ENCODE measurements around the gene NPFF. TPM values are rescaled to one million over a fixed set of nuclear protein-coding genes. Genes with fewer than 3 reads are reported as not detected.

Gene NPFF
- total RNA-seq, 2 experiments from 2014 or later: not detected

DNA sequence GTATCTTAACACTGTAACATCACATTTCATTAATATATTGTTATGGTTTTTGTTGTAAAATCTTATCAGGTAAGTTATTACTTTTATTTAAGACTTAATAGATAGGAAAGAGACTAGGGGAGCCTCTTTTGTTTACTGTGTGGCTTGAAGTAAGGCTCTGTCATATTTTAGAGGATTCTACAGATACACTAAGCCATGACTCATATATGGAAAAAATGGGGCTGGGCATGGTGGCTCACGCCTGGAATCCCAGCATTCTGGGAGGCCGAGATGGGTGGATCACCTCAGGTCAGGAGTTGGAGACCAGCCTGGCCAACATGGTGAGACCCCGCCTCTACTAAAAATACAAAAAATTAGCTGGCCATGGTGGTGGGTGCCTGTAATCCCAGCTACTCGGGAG, 23.6 kb upstream of the NPFF start:
- Histone ChIP-seq H3K27me3 (ENCODE audit: control insufficient read depth in 1 of 2, insufficient read depth in 2 of 2, low read length in 2 of 2) (no peaks in the 10 kb centered on the region), H3K4me3 (ENCODE audit: low read length) (no peak overlapping the region), H3K27ac (ENCODE audit: low read depth in 1 of 2, low read length in 2 of 2) (no peak overlapping the region), H3K4me1 (ENCODE audit: insufficient read depth, low read length) (no peaks in the 10 kb centered on the region), H3K9me3 (ENCODE audit: control insufficient read depth in 1 of 2, insufficient read depth in 1 of 2, low read length in 2 of 2) (no peaks in the 10 kb centered on the region), H3K36me3 (ENCODE audit: insufficient read depth, low read length) (peaks cover 70% of the 10 kb centered on the region)
- TF ChIP-seq, protein P1, sequence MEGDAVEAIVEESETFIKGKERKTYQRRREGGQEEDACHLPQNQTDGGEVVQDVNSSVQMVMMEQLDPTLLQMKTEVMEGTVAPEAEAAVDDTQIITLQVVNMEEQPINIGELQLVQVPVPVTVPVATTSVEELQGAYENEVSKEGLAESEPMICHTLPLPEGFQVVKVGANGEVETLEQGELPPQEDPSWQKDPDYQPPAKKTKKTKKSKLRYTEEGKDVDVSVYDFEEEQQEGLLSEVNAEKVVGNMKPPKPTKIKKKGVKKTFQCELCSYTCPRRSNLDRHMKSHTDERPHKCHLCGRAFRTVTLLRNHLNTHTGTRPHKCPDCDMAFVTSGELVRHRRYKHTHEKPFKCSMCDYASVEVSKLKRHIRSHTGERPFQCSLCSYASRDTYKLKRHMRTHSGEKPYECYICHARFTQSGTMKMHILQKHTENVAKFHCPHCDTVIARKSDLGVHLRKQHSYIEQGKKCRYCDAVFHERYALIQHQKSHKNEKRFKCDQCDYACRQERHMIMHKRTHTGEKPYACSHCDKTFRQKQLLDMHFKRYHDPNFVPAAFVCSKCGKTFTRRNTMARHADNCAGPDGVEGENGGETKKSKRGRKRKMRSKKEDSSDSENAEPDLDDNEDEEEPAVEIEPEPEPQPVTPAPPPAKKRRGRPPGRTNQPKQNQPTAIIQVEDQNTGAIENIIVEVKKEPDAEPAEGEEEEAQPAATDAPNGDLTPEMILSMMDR (IDR thresholded peaks at IDR 0.05): no peak
- no peaks in the 10 kb centered on the region for H3K4me1 Mint-ChIP-seq (ENCODE audit: low read depth)
- H3K27me3 Mint-ChIP-seq: no peaks in the 10 kb centered on the region
- H3K4me3 Mint-ChIP-seq: no peak overlapping the region
- ChIA-PET POLR2A (no interaction called here), CTCF (no interaction called here)
- ATAC-seq (ENCODE audit: poor library complexity): no peak
- H3K27ac Mint-ChIP-seq: no peak overlapping the region
- H3K36me3 Mint-ChIP-seq (ENCODE audit: low read depth): peaks cover 64% of the 10 kb centered on the region
- intact Hi-C loops (cut with DNase I, micrococcal nuclease): no loop called here
- DNase-seq: no peak
- H3K9me3 Mint-ChIP-seq: no peaks in the 10 kb centered on the region

DNA sequence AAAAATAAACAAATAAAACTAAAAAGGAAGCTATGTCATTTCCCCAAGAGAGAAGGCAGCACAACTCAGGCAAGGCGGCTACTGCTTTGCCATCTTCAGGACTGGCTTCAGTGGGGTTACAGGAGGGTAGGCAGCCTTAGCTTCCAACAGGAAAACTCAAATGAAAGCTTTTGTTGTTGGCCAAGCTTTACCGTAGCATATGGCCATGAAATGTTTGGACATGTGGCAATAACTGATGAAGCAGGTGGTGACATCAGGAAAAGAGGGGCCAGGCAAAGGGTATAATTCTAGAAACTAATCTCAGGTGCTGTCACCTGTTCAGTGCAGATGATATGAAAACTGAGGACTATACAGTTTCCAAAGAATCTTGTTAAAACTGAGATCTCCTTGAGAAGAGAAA, 22.8 kb upstream of the NPFF start:
- POLR2A ChIA-PET: no interaction called here
- DNase-seq (no peak), ATAC-seq (ENCODE audit: poor library complexity) (no peak)
- Histone ChIP-seq H3K36me3 (ENCODE audit: insufficient read depth, low read length) (peaks cover 62% of the 10 kb centered on the region), H3K27ac (ENCODE audit: low read depth in 1 of 2, low read length in 2 of 2) (no peak overlapping the region), H3K4me3 (ENCODE audit: low read length) (no peak overlapping the region), H3K4me1 (ENCODE audit: insufficient read depth, low read length) (no peaks in the 10 kb centered on the region), H3K27me3 (ENCODE audit: control insufficient read depth in 1 of 2, insufficient read depth in 2 of 2, low read length in 2 of 2) (no peaks in the 10 kb centered on the region), H3K9me3 (ENCODE audit: control insufficient read depth in 1 of 2, insufficient read depth in 1 of 2, low read length in 2 of 2) (no peaks in the 10 kb centered on the region)
- no peaks in the 10 kb centered on the region for H3K27me3 Mint-ChIP-seq
- TF ChIP-seq, protein P1 (IDR thresholded peaks at IDR 0.05): no peak
- peaks cover 64% of the 10 kb centered on the region for H3K36me3 Mint-ChIP-seq (ENCODE audit: low read depth)
- intact Hi-C loops (cut with DNase I, micrococcal nuclease): no loop called here
- H3K4me1 Mint-ChIP-seq (ENCODE audit: low read depth): no peaks in the 10 kb centered on the region
- no peak overlapping the region for H3K27ac Mint-ChIP-seq
- no peaks in the 10 kb centered on the region for H3K9me3 Mint-ChIP-seq
- CTCF ChIA-PET: no interaction called here
- H3K4me3 Mint-ChIP-seq: no peak overlapping the region

DNA sequence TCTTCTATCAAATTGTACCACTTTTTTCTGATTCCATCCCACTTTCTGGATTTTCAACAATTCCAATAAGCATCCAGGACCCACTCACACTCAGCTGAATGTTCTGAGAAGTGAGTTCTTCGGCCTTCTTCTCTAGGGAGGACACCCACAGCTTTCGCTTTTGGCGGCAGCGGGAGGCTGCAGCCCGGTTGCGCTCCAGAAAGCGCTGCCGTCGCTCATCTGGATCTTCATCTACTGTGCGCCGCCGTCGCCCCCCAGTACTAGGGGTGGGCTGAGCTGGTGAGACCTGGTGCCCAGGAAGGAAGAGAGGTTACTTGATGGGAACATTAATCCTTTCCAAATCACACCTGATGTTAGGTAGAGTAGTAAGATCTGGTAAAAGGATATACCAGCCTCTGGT, 17.2 kb upstream of the NPFF start:
- no peak overlapping the region for H3K27ac Mint-ChIP-seq
- no peaks in the 10 kb centered on the region for H3K9me3 ChIP-seq (ENCODE audit: control insufficient read depth in 1 of 2, insufficient read depth in 1 of 2, low read length in 2 of 2)

More for the DNA sequence above, 17.2 kb upstream of the NPFF start:
- Mint-ChIP-seq H3K27me3 (no peaks in the 10 kb centered on the region), H3K4me3 (no peak overlapping the region), H3K4me1 (ENCODE audit: low read depth) (no peaks in the 10 kb centered on the region), H3K9me3 (no peaks in the 10 kb centered on the region), H3K36me3 (ENCODE audit: low read depth) (peaks cover 75% of the 10 kb centered on the region)
- H3K4me3 ChIP-seq (ENCODE audit: low read length): no peak overlapping the region
- ChIA-PET CTCF (no interaction called here), POLR2A (no interaction called here)
- TF ChIP-seq, protein P1 (IDR thresholded peaks at IDR 0.05): no peak
- H3K4me1 ChIP-seq (ENCODE audit: insufficient read depth, low read length): no peaks in the 10 kb centered on the region
- H3K27ac ChIP-seq (ENCODE audit: low read depth in 1 of 2, low read length in 2 of 2): no peak overlapping the region
- intact Hi-C loops (cut with DNase I, micrococcal nuclease): no loop called here
- H3K27me3 ChIP-seq (ENCODE audit: control insufficient read depth in 1 of 2, insufficient read depth in 2 of 2, low read length in 2 of 2): no peaks in the 10 kb centered on the region
- H3K36me3 ChIP-seq (ENCODE audit: insufficient read depth, low read length): peaks cover 64% of the 10 kb centered on the region
- ATAC-seq (ENCODE audit: poor library complexity) (no peak), DNase-seq (no peak)

Measured in CD4-positive, alpha-beta T cell (primary cell).